DMS114 treated with DMSO at 0.1 percent for 48 hours (cell line): ENCODE results near the gene EEPD1.

ENCODE experiments used
- DNase-seq: peaks from one replicate; lab custom pipeline; 2025; ENCODE audit not compliant: unreplicated experiment; lab: John Stamatoyannopoulos, UW

The EEPD1 gene

DNA sequence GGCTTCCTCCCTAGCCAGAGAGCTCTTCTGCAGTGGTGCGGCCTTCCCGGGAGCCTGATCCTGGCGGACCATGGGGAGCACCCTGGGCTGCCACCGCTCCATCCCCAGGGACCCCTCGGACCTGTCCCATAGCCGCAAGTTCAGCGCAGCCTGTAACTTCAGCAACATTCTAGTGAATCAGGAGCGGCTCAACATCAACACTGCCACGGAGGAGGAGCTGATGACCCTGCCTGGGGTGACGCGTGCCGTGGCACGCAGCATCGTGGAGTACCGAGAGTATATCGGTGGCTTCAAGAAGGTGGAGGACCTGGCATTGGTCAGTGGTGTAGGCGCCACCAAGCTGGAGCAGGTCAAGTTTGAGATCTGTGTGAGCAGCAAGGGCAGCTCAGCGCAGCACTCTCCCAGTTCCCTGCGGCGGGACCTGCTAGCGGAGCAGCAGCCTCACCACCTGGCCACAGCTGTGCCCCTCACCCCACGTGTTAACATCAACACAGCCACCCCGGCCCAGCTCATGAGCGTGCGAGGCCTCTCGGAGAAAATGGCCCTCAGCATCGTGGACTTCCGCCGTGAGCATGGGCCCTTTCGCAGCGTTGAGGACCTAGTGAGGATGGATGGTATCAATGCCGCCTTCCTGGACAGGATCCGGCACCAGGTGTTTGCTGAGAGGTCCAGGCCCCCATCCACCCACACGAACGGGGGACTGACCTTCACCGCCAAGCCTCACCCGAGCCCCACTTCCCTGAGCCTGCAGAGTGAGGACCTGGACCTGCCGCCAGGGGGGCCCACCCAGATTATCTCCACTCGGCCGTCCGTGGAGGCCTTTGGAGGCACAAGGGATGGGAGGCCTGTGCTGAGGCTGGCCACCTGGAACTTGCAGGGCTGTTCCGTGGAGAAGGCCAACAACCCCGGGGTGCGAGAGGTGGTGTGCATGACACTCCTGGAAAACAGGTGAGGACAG, 1.5 kb downstream of the EEPD1 start:
- no peak for DNase-seq

DNA sequence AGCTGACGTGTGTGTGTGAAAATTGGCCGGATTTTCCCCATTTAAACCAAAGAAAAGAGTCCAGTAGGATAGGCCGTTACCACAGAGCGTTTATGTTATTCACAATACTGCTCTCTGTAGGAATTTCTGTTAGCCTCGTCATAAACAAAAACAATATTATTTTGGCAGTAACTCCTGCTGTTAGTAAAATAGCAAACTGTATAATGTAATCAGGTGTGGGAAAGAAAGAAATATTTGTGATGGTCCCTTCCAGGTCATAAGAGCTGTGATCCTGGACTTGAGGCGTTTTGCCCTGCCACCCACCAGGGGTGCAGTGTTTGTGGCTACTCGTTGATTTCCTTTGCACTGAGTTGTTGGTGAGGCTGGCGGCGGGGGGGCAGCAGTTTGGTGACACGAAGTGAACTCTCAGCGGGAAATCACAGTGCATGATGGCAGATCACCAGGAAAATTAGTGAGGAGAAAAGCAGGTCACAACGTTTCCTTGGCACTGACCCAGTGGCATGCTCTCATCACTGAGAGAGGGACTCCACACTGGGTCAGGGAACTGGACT, 2.8 kb downstream of the EEPD1 start:
- no peak for DNase-seq

DNA sequence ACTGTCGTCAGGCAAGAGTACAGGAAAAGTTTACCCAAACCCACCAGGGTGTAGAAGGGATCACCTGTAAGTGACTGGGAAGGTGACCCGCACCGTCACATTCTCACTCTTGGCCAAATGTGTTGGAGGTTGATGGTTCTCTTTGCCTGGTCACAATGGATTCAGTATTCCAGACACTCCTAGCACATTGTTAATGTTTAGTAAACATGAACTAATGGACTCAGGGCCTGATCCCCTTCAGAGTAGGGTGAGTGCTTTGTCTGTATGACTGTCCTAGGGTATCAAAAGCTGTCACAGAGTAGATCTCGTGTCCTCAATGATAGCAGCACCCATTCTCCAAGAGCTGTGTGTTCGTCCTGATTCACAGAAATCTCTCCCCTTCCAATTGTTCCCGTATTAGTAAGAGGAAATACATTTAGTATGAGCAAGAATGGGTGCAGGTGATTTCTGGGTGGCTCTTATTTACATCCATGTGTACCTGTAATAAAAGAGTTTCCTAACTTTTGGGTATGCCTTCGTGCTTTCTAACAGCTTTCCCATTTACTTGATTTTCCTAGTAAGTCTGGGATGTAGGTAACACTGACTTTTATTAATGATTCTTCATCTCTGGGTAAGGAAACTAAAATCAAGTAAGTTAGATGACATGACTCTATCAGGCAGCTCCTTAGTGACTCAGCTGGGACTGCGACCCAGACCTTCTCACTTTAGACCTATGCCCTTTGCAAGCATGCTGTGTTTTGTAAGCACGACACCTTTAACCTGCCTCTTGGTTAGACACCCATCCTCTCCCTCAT, 4.7 kb downstream of the EEPD1 start:
- DNase-seq: no peak

DNA sequence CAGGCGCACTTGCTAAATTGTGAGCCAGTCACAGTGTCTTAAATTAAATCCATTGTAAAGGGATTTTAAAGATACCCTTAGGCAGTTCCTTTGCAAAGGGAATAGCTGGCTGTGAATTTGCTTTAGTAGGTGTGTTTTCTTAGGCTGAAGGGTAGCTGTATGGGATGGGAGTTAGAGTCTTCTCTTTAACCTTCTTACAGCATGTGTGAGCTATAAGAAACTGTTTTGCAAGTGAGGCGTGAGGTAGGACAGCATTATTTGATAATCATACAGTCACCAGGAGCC, 5.2 kb downstream of the EEPD1 start:
- no peak for DNase-seq

DNA sequence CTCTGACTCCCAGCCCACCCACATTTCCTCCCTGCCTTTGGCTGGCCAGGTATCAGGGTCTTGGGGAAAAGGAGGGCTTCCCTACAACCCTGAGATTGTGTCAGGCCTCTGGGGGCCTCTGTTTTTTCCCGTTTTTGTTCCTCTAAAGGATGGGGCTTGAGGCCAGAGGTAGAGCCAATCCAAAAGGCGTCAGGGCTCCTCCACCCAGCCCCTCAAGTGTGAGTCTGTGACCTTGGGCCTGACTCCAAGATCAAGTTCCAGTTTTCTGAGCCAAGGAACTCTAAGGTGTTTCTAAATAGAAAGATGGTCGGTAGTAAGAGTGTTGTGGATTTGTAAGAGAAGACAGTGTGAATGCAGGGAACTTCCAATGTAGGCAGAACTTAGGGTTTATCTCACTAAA, 6.6 kb downstream of the EEPD1 start:
- DNase-seq: no peak

DNA sequence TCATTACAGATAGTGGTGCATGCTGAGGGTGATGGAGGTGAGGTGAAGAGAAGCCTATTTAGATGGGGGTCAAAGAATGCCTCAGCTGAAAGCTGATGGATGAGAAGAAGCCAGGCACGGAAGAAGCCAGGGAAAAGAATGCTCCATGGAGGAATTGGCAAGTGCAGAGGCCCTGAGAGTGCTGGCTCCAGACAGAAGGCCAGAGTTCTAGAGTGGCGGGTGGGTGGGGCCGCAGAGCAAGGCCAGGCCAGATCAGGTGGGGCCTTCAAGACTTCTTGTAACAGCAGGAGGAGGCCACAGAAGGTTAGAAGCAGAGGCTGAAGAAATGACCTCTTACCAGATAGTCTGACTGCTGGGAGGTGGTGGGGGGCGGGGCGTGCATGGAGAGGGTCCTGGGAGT, 7.3 kb downstream of the EEPD1 start:
- DNase-seq: no peak

GRCh38 chr7:36161996-36162395, 8.9 kb downstream of the EEPD1 start:
- no peak for DNase-seq

DNA sequence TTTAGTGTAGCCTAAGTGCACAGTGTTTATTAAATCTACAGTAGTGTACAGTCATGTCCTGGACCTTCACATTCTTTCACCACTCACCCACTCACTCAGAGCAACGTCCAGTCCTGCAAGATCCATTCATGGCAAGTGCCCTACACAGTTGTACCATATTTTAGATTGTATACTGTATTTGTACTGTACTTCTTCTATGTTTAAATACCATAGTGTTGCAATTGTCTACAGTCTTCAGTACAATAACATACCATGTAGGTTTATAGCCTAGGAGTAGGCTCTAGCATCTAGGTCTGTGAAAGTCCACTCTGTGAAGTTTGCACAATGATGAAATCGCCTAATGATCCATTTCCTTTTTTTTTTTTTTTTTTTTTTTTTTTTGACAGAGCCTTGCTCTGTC, 12.0 kb downstream of the EEPD1 start:
- DNase-seq: no peak

DNA sequence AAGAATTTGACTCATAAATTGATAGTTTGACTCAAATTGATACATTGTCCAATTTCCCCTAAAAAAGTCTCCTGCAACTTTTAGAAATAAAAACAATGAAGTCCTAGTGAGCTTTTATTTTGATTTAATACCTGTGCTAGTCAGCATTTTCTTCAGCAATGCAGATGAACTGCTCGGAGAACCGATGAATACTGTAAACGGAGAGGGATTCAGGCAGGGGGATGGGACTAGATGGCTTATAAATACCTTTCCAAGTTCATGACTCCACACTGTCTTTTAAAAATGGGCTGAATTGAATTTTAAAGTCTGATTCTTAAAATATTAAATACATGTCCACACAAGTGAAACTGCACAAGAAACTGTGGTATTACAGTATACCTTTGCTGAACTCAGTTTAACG, 12.7 kb downstream of the EEPD1 start:
- DNase-seq: no peak

DNA sequence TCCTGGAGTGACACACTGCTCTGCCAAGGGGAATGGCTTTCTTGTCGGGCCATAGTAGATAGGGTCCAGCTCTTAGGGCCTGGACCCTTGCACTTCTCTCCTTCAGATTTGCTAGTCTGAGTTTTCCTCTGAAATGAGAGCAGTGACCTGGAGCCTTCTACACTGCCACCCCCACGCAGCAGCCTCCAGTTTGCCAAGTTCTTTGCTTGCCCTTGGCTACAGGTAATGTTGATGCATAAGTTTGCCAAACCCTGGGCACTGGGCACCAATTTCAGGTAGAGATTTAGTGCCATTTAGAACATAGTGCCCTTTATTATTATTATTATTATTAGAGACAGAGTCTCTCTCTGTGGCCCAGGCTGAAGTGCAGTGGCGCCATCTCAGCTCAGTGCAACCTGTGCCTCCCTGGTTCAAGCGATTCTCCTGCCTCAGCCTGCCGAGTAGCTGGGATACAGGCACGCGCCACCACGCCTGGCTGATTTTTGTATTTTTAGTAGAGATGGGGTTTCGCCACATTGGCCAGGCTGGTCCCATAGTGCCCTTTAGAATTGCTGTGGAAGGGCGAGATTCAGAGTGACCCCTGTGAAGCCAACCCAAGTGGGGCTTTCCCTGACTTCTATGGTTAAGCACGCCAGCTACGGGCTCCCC, 14.5 kb downstream of the EEPD1 start:
- no peak for DNase-seq

GRCh38 chr7:36171503-36171902, 18.4 kb downstream of the EEPD1 start:
- no peak for DNase-seq

DNA sequence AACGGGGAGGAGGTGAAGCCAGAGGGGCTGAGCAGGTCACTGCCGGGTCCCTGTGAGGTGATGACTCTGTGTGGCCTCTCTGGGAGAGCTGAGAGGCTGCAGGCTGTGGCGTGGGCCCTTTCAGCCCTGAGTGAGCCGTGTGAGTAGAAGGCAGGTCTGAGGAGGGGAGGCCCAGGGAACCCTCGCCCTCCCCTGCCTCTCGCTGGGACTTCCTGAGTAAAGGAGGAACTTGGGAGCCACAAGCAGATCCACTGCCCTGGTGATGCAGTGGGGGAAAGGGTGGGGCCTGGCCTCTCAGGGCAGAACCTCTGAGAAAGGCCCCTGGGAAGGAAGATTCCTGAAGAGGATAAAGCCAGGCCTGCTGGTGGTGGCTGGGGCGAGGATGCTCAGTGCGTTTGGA, 22.8 kb downstream of the EEPD1 start:
- DNase-seq: no peak

DNA sequence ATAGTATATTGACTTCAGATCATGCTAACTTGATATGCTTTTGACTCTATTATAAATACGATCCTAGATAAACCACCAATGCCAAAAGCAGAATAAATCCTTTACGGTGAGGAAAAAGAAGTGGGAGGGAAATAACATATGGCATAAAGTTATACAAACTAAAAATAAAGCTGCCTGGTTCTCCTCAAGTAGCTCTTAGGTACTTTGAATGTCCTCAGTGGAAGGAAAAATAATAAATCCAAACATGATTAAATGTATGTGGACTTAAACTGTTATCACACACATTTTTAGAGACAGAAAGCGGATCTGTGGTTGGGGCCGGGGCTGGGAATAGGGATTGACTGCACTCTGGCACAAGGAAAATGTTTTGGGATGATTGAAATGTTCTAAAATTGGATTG, 23.6 kb downstream of the EEPD1 start:
- DNase-seq: no peak

DNA sequence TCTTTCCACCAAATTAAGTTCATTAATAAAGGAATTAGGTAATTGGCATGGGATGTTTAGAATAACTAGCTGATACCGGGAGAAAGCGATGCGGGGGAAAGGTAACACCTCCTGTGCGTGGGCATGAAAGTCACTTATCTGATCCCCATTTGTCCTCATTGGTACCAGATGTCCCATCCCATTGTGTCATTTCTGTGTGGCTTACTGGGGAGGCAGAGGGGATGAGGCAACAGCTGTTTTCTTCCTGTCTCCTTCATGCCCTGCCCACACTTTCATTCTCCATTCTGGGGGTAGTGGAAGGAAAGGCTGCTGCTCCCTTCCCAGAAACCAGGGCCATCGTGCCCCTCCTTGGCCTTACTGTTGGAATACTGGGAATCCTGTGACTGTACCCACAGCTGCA, 27.1 kb downstream of the EEPD1 start:
- no peak for DNase-seq

DNA sequence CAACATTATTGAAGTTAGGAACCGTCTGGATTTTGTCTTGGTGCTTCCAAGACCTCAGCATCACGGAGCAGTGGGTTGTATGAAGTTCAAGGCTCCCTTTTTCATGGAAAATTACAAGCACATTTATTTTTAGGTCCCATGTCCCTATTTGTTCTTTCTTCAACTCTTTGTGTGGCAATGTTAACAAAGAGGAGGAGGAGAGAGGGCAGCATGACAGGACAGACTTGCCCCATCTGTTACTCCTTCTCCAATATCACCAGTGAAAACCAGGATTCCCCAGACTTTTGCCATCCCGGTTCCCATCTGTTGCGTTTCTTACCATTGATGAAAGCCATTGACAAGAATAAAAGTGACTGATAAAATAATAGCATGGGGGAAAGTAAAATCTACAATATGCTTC, 28.6 kb downstream of the EEPD1 start:
- DNase-seq: no peak

GRCh38 chr7:36182854-36183604, 30.0 kb downstream of the EEPD1 start:
- DNase-seq: no peak

- DNase-seq: no peak
These were observed 32.0 kb downstream of the EEPD1 start for GRCh38 chr7:36185092-36185491.

- no peak for DNase-seq
These were observed 32.7 kb downstream of the EEPD1 start for GRCh38 chr7:36185756-36186155.

- no peak for DNase-seq
These were observed 33.5 kb downstream of the EEPD1 start for GRCh38 chr7:36186359-36187121.

- no peak for DNase-seq
These were observed 35.2 kb downstream of the EEPD1 start for GRCh38 chr7:36188266-36188665.
